Measurements from ENCODE around the gene SV2C. TPM values are rescaled to one million over a fixed set of nuclear protein-coding genes. Genes with fewer than 3 reads are reported as not detected.

The SV2C gene
- total and polyA plus RNA-seq, 10 of the 15 experiments (the other 5 are each of a cell fraction or from before 2014, with no cell fraction given): under 0.01 to 1.1 (median 0.63) TPM

- no peak for TF ChIP-seq BCLAF1 (IDR thresholded peaks at IDR 0.05)
- TF ChIP-seq POLR2A (IDR thresholded peaks at IDR 0.05; ENCODE audit: low read depth, low read length): no peak
- TF ChIP-seq CBFB (IDR thresholded peaks at IDR 0.05; ENCODE audit: low read depth): 0 out of 2 replicates have a peak, but pooled peaks have one; percentile 61
- TF ChIP-seq JUNB (IDR thresholded peaks at IDR 0.05): peak; percentile 55
- peak; percentile 47; the same call in 1 of the 2 replicates for TF ChIP-seq TBL1XR1 (IDR thresholded peaks at IDR 0.05; ENCODE audit: low read depth, low read length)
- no peak for TF ChIP-seq RELA (IDR thresholded peaks at IDR 0.05; ENCODE audit: borderline replicate concordance, partially characterized antibody)
- TF ChIP-seq FOS (IDR thresholded peaks at IDR 0.05; ENCODE audit: borderline replicate concordance, extremely low read depth, insufficient read length): no peak
- TF ChIP-seq BMI1 (IDR thresholded peaks at IDR 0.05; ENCODE audit: borderline replicate concordance): no peak
- 0 out of 2 replicates have a peak, but pooled peaks have one; percentile 29 for TF ChIP-seq NFIC (IDR thresholded peaks at IDR 0.05; ENCODE audit: low read depth, low read length)
- TF ChIP-seq ZSCAN29 (IDR thresholded peaks at IDR 0.05): no peak
- no peak for TF ChIP-seq TCF3 (IDR thresholded peaks at IDR 0.05; ENCODE audit: borderline replicate concordance, insufficient read depth, low read depth, low read length)
- TF ChIP-seq IRF5 (IDR thresholded peaks at IDR 0.05; ENCODE audit: borderline replicate concordance): no peak
- no peak for TF ChIP-seq ZNF384 (IDR thresholded peaks at IDR 0.05; ENCODE audit: borderline replicate concordance, low read depth, low read length)
- TF ChIP-seq ASH2L (IDR thresholded peaks at IDR 0.05; ENCODE audit: borderline replicate concordance, low read depth): 0 out of 2 replicates have a peak, but pooled peaks have one; percentile 32
- peak; percentile 22 to 56; a peak in 2 of 4 replicates for TF ChIP-seq IKZF2 (IDR thresholded peaks at IDR 0.05)
- TF ChIP-seq RUNX3 (IDR thresholded peaks at IDR 0.05; ENCODE audit: low read length): peak; percentile 94
- TF ChIP-seq RCOR1 (conservative IDR thresholded peaks at IDR 0.05; ENCODE audit: low read depth, low read length): no peak
- TF ChIP-seq SREBF2 (IDR thresholded peaks at IDR 0.05; ENCODE audit: low read length): 0 out of 2 replicates have a peak, but pooled peaks have one; percentile 36
- TF ChIP-seq SIX5 (IDR thresholded peaks at IDR 0.05; ENCODE audit: low read depth, low read length, severe bottlenecking): no peak
- TF ChIP-seq HDGF (IDR thresholded peaks at IDR 0.05): no peak
- no peak for TF ChIP-seq YBX1 (IDR thresholded peaks at IDR 0.05)
- no peak for TF ChIP-seq CEBPZ (IDR thresholded peaks at IDR 0.05; ENCODE audit: low read depth, low read length)
- TF ChIP-seq MEF2A (IDR thresholded peaks at IDR 0.05; ENCODE audit: insufficient read depth, low read depth, low read length): 0 out of 2 replicates have a peak, but pooled peaks have one; percentile 62
Observed at GRCh38 chr5:76351577-76351976, 268.4 kb downstream of the SV2C start (continued).
